Measurements from ENCODE around the gene MAK.

Gene MAK

DNA sequence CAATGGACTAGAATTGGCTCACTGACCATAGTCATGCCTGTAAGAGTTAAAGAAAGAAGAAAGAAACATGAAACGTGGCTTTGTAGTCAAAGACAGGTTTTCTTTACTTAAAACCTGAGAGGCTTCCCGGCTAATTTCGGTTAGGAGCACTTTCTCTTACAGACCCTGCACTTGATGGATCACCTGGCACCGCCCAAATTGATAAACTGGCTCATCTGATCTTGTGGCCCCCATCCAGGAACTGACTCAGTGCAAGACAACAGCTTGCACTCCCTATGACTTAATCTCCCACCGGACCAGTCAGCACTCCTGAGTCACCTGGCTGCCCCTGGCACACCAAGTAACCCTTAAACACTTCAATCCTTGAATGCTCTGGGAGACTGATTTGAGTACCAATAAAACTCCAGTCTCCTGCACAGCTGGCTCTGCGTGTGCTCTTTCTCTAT lies 78.4 kb downstream of the MAK start:
- no peak for TF ChIP-seq GATA3 (IDR thresholded peaks at IDR 0.05; ENCODE audit: low read depth, low read length)
- no peak for TF ChIP-seq GATA2 (IDR thresholded peaks at IDR 0.05; ENCODE audit: low read depth, low read length)

DNA sequence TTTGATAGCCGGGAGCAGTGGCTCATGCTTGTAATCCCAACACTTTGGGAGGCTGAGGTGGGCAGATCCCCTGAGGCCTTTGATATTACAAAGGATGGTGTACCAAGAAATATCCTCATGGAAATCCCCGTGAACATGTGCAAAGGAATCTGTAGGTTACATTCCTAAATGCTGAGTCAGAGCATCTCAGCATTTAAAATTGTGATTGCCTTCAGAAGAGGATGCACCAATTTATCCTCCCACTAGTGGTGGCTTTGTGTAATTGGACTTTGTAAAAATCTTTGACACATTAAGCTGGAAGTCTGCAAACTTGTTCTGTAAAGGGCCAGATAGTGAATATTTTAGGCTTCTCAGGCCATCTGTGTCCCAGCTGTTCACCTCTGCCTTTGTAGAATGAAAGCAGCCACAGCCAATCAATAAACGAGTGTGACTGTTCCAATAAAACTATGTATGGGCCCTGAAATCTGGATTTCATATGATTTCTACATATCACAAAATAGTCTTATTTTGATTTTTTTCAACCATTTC lies 79.0 kb downstream of the MAK start:
- TF ChIP-seq GATA2 (IDR thresholded peaks at IDR 0.05; ENCODE audit: low read depth, low read length) (no peak), GATA3 (IDR thresholded peaks at IDR 0.05; ENCODE audit: low read depth, low read length) (no peak)

DNA sequence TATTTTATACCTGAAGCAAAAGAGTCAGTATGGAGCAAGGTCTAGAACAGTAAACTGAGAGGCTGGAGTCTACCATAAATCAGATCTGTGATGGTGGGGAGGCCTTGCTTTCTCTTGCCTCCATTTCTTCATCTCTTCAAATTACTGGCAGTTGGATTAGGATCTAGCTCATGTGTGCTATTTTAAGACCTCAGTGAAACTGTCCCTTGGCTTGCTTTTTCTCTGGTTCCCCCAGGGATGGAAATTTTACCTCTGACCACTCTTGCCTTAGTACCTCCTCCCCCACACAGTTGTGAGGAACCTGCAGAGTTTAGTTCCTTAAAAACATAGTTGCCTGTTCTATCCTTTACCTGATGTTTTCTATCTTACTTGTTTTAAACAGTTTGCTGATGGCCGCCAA lies 82.3 kb downstream of the MAK start:
- TF ChIP-seq GATA3 (IDR thresholded peaks at IDR 0.05; ENCODE audit: low read depth, low read length) (no peak), GATA2 (IDR thresholded peaks at IDR 0.05; ENCODE audit: low read depth, low read length) (no peak)

DNA sequence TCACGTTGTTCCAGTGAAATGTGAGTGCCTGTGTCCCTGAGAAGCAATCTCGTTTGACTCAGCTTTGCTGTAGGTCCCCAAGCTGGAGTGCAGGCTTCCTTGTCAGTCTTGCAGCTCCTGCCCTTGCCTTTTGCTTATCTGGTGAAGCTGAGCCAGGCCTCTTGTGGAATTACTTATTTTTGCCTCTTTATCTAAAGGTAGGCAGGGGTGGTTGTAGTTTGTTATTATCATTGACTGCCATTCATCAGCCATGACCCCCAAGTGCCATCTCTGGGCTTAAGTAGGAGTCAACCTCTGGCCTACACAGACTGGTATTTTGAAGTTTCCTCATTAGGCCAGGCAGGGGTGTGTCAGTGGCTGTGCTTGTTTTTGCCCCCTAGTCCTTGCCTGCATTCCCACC lies 88.6 kb downstream of the MAK start:
- no peak for TF ChIP-seq GATA2 (IDR thresholded peaks at IDR 0.05; ENCODE audit: low read depth, low read length)
- no peak for TF ChIP-seq GATA3 (IDR thresholded peaks at IDR 0.05; ENCODE audit: low read depth, low read length)

DNA sequence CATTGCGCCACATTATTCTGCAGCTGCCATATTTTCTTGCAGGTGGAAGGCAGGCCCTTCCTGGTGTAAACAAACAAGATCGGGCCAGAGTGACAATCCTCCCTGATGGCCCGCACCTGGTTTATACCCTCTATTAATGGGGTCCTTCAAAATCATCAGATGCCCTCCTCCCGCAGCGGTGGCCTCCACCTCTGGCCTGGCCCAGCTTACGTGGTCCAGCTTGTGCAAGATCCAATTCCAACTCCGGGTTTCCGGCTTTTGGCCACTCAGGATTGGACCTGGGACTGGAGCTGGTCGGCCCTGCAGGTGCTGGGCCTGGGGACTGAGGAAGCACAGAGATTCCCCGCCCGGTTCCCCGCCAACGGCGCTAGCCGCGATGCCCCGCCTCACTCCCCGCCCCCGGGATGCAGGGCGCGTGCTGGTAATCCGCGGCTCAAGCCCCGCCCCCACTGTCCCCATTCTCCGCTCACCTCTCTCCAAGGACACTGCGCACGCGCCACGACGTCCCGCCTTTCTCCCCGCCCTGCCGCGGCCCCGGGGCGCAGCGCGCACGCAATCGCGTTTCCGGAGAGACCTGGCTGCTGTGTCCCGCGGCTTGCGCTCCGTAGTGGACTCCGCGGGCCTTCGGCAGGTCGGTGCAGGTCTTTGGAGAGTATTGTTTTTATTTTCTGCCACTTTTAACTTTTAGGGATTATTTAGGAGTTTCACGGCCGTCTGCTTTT lies 90.9 kb downstream of the MAK start, which contains the start of gene TMEM14B:
Gene TMEM14B, plus strand, starts transcription at position 555 of the 722 bp plus-strand sequence. CDS start 1,441 bp downstream, outside the sequence.
- TF ChIP-seq GATA3 (IDR thresholded peaks at IDR 0.05; ENCODE audit: low read depth, low read length) (no peak), GATA2 (IDR thresholded peaks at IDR 0.05; ENCODE audit: low read depth, low read length) (no peak)

DNA sequence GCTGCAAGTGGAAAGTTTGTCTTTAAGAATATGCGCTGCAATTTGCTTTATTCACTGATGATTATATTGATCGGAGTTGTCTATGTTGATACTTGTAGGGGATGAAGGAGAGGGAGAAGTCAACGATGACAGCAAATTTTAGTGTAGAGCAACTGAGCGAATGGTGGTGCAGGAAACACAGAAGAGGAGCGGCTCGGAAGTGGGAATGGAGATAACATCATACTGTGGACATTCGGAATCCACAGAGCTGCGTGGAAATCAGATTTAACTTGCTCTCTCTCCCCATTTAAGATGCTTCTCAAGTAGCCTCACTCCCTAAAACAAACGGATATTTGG lies 91.5 kb downstream of the MAK start:
- TF ChIP-seq GATA2 (IDR thresholded peaks at IDR 0.05; ENCODE audit: low read depth, low read length) (peak; percentile 62), GATA3 (IDR thresholded peaks at IDR 0.05; ENCODE audit: low read depth, low read length) (0 out of 2 replicates have a peak, but pooled peaks have one; percentile 17)

DNA sequence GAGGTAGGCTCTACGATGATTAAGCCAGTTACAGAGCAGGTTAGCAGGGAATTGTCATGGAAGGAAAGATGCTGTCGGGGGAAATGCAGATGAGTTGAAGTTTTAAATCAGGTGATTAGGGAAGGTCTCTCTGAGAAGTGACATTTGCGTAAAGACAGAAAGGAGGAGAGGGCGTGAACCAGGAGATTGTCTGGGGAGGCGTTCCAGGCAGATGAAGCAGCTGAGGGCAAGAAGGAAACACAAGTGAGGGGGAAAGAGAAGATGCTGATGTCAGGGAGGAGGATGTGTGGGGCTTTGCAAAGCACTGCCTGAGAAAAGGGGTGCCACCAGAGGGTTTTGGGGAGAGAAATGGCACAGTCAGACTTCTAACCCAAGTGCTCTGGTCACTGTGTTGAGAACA lies 93.2 kb downstream of the MAK start:
- TF ChIP-seq GATA3 (IDR thresholded peaks at IDR 0.05; ENCODE audit: low read depth, low read length) (no peak), GATA2 (IDR thresholded peaks at IDR 0.05; ENCODE audit: low read depth, low read length) (no peak)

DNA sequence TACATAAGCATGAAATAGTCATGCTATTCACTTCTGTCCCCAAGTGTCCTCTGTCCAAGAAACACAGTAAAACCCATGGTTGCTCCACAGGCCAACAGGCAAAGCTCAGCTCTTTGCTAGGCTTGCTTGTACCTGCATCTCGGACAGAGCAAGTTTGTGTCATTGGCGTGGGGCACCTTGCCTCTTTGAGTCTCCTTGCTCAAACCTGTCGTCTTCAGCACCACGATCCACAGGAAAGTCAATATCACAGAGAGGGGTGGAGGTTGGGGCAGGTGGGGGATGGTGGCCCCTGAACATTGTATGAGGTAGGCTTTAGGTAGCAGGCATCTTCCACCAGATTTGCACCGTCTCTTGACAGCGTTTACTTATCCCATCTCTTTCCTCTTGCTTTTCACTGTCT lies 94.8 kb downstream of the MAK start:
- TF ChIP-seq GATA3 (IDR thresholded peaks at IDR 0.05; ENCODE audit: low read depth, low read length) (no peak), GATA2 (IDR thresholded peaks at IDR 0.05; ENCODE audit: low read depth, low read length) (no peak)

DNA sequence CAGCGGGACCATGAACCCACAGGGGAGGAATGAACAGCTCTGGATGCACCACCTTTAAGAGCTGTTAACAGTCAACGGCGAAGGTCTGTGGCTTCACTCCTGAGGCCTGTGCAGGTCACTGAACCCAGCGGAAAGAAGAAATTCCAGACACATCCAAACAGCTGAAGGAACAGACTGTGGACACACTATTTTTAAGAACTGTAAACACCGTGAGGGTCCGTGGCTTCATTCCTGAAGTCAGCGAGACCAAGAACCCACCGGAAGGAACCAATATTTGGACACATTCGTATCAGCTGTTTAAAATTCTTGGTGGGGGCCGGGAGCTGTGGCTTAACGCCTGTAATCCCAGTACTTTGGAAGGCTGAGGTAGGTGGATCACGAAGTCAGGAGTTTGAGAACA lies 96.1 kb downstream of the MAK start:
- no peak for TF ChIP-seq GATA3 (IDR thresholded peaks at IDR 0.05; ENCODE audit: low read depth, low read length)
- no peak for TF ChIP-seq GATA2 (IDR thresholded peaks at IDR 0.05; ENCODE audit: low read depth, low read length)

DNA sequence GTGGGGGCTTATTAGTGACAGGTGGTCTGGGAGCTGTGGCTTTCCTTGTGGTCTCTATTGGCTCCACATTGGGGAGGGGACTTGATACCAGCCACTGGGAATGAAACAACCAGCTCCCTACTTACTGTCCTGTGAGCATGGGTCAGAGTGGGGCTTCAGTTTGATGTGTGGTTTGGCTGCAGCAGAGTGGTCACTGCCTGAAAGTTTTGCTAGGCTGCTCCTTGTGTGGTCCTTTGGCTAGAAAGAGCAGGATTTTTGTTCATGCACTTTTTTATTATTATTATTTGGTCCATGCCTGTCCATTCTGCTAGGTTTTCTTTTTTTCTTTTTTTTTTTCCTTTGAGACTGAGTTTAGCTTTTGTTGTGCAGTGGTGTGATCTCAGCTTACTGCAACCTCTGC lies 98.3 kb downstream of the MAK start:
- TF ChIP-seq GATA3 (IDR thresholded peaks at IDR 0.05; ENCODE audit: low read depth, low read length): no peak
- TF ChIP-seq GATA2 (IDR thresholded peaks at IDR 0.05; ENCODE audit: low read depth, low read length): no peak

DNA sequence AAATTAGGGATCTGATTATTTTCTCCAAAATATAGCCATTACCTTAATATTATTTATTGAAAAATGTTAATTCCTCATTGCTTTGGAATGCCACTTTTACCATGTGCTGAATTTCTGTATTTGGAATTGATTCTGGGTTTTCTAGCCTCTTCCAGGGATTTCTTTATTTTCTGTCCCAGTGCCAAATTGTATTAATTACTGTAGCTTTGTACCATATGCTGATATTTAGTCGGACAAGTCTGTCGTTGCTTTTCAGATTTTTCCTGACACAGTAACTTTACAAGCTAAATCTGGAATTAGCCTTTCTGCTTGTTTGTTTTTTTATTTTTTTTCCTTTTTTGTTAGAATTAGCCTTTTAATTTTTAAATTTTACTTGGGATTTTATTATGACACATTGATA lies 101.6 kb downstream of the MAK start:
- TF ChIP-seq GATA2 (IDR thresholded peaks at IDR 0.05; ENCODE audit: low read depth, low read length) (no peak), GATA3 (IDR thresholded peaks at IDR 0.05; ENCODE audit: low read depth, low read length) (no peak)

DNA sequence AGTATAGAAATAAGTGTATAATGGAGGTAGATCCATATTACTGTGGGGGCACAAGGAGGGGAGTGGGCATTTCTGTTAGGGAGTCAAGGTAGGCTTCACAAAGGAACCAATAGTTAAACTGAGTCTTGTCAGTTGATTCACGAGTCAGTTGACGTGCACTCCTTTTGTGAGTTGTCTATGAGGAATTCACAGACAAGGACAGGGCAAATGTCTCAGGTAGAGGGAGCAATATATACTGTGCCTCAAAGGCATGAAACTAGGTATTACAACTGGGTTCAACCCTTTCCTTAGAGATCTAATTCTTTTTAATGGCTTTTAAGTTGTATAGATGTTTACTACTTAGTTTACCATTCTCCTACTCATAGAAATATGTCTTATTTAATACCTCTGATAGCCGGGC lies 104.5 kb downstream of the MAK start:
- TF ChIP-seq GATA3 (IDR thresholded peaks at IDR 0.05; ENCODE audit: low read depth, low read length) (no peak), GATA2 (IDR thresholded peaks at IDR 0.05; ENCODE audit: low read depth, low read length) (no peak)

DNA sequence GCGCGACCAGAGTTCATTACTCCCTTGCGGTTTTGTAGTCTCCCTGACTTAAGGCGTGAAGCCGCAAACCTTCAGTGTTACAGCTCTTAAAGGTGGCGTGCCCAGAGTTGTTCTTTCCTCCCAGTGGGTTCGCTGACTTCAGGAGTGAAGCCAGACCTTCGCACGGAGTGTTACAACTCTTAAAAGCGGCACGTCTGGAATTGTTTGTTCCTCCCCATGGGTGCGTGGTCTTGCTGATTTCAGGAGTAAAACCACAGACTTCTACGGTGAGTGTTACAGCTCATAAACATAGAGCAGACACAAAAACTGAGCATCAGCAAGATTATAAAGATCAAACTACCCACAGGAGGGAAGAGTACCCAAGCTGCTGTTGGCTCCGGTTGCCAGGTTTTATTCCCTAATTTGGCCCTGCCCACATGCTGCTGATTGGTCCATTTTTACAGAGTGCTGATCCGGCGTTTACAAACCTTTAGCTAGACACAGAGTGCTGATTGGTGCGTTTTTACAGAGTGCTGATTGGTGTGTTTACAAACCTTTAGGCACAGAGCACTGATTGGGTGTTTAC lies 105.1 kb downstream of the MAK start:
- TF ChIP-seq GATA2 (IDR thresholded peaks at IDR 0.05; ENCODE audit: low read depth, low read length): no peak
- TF ChIP-seq GATA3 (IDR thresholded peaks at IDR 0.05; ENCODE audit: low read depth, low read length): no peak

DNA sequence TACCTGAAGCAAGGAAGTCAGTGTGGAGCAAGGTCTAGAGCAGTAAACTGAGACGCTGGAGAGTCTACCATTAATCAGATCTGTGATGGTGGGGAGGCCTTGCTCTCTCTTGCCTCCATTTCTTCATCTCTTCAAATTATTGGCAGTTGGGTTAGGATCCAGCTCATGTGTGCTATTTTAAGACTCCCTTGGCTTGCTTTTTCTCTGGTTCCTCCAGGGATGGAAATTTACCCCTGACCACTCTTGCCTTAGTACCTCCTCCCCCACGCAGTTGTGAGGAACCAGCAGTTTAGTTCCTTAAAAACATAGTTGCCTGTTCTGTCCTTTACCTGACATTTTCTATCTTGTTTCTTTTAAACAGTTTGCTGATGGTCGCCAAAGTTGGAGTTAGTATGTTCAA lies 108.1 kb downstream of the MAK start:
- TF ChIP-seq GATA2 (IDR thresholded peaks at IDR 0.05; ENCODE audit: low read depth, low read length) (no peak), GATA3 (IDR thresholded peaks at IDR 0.05; ENCODE audit: low read depth, low read length) (no peak)

DNA sequence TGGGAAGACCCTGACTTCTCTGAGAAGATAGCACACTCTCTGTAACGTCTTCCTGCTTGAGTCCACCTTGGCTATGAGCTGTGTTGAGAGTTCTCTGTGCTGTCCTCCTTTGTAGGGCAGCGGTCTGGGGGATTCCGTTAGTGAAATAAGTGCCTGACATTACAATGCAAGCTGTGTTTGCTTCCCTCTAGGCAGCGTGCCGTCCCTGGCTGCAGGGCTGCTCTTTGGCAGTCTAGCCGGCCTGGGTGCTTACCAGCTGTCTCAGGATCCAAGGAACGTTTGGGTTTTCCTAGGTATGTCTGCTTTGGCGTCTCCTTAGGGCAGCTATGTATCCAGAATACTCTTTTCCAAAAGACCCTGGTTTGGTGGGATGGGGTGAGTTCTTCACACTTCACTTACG lies 112.6 kb downstream of the MAK start:
- TF ChIP-seq GATA2 (IDR thresholded peaks at IDR 0.05; ENCODE audit: low read depth, low read length): no peak
- TF ChIP-seq GATA3 (IDR thresholded peaks at IDR 0.05; ENCODE audit: low read depth, low read length): no peak

Measured in SH-SY5Y (cell line).